A549 (cell line): Measurements from ENCODE around the gene MEOX1. TPM values are rescaled to one million over a fixed set of nuclear protein-coding genes. Genes with fewer than 3 reads are reported as not detected.
A peak's percentile ranks its signal among the peaks of the same experiment; 100 is the strongest.

Source experiments
- ATAC-seq, 2 experiments: fragments of 200-7000 bp in 1 of 2; fragments of >200 bp in 1 of 2; cut with Nextera tagmentation in 1 of 2; cut with Tn5 transposase in 1 of 2; 3 replicates each; pipeline versions ENCODE4 v1.8.0 to v1.9.1; 2018 to 2020; ENCODE audit warnings: mild to moderate bottlenecking in 1 of 2, moderate library complexity in 1 of 2
- CTCF ChIA-PET: fragments of 300-600 bp; sonication (Branson Sonifier 250); formaldehyde crosslinking; extraction: SDS; loops from one replicate; lab custom pipeline; 2021; ENCODE audit warnings: antibody characterized with exemption, inconsistent platforms; lab: Yijun Ruan, JAX
- POLR2A ChIA-PET: fragments of 350-600 bp; formaldehyde crosslinking; extraction: SDS; loops from one replicate; lab custom pipeline; 2021; ENCODE audit warnings: antibody characterized with exemption, inconsistent platforms; lab: Yijun Ruan, JAX
- DNase-seq, 2 experiments: peaks; one replicate each; pipeline versions ENCODE4 v3.0.0 to v3.0.0-alpha.2; 2011 to 2016; ENCODE audit warnings: low read depth in 1 of 2, low spot score in 1 of 2
- FAIRE-seq: peaks from 2 replicates; lab custom pipeline; 2011; peaks lifted over from hg19 to GRCh38; lab: Jason Lieb, UNC
- H3K27ac ChIP-seq, 2 experiments: fragments of >200 bp; sonication (Bioruptor Twin); formaldehyde crosslinking; 3 replicates each; pipeline ENCODE4 v1.5.1; 2016 to 2017
- H3K4me1 ChIP-seq: fragments of >200 bp; sonication (Bioruptor Twin); formaldehyde crosslinking; 3 replicates; pipeline ENCODE4 v1.6.1; 2016
- H3K4me2 ChIP-seq: fragments of >200 bp; sonication (Bioruptor Twin); formaldehyde crosslinking; 3 replicates; pipeline ENCODE4 v1.6.1; 2016
- H3K4me3 ChIP-seq: fragments of >200 bp; sonication (Bioruptor Twin); formaldehyde crosslinking; 3 replicates; pipeline ENCODE4 v1.5.1; 2016
- H3K9me3 ChIP-seq: fragments of >200 bp; sonication (Bioruptor Twin); formaldehyde crosslinking; 3 replicates; pipeline ENCODE4 v1.6.1; 2016
- CBX2 ChIP-seq: fragments of 200-600 bp; sonication (generic); IDR thresholded peaks from 2 replicates; pipeline ENCODE4 v1.6.1; 2016; ENCODE audit warnings: low read depth, mild to moderate bottlenecking, borderline replicate concordance
- CEBPB ChIP-seq, 2 experiments: fragments of >200 bp in 1 of 2; sonication (Bioruptor Twin) in 1 of 2; formaldehyde crosslinking in 1 of 2; IDR thresholded peaks; 2 replicates each; pipeline ENCODE4 v1.6.1; 2012 to 2016
- ELK1 ChIP-seq: fragments of 150-350 bp; IDR thresholded peaks from 2 replicates; pipeline ENCODE4 v1.6.1; 2014; ENCODE audit warnings: low read depth, mild to moderate bottlenecking, low read length
- ESRRA ChIP-seq: fragments of 150-350 bp; IDR thresholded peaks from 2 replicates; pipeline ENCODE4 v1.6.1; 2014; ENCODE audit warnings: mild to moderate bottlenecking, low read length, borderline replicate concordance
- GATA3 ChIP-seq: IDR thresholded peaks from 2 replicates; pipeline ENCODE4 v1.6.1; 2012; ENCODE audit warnings: borderline replicate concordance
- HDAC2 ChIP-seq: fragments of 200-600 bp; sonication (generic); IDR thresholded peaks from 2 replicates; pipeline ENCODE4 v1.6.1; 2016
- JUN ChIP-seq, 2 experiments: fragments of >200 bp; sonication (Bioruptor Twin); formaldehyde crosslinking; IDR thresholded peaks; 2 replicates in 1 of 2; 3 replicates in 1 of 2; pipeline ENCODE4 v1.6.1; 2016 to 2017
- KDM1A ChIP-seq: fragments of 200-600 bp; sonication (generic); IDR thresholded peaks from 2 replicates; pipeline ENCODE4 v1.6.1; 2016; ENCODE audit warnings: low read depth, mild to moderate bottlenecking
- KDM5A ChIP-seq: fragments of 200-600 bp; sonication (generic); IDR thresholded peaks from 2 replicates; pipeline ENCODE4 v1.6.1; 2016; ENCODE audit warnings: antibody characterized with exemption, mild to moderate bottlenecking
- MAFK ChIP-seq: fragments of 450-650 bp; IDR thresholded peaks from 2 replicates; pipeline ENCODE4 v1.6.1; 2014; ENCODE audit not compliant: partially characterized antibody
- MAX ChIP-seq: IDR thresholded peaks from 2 replicates; pipeline ENCODE4 v1.6.1; 2012
- NFE2L2 ChIP-seq: fragments of 150-350 bp; conservative IDR thresholded peaks from 2 replicates; pipeline ENCODE4 v1.6.1; 2014; ENCODE audit warnings: low read length
- NPAS2 ChIP-seq: fragments of 250-450 bp; sonication (Bioruptor Pico); IDR thresholded peaks from 2 replicates; pipeline ENCODE4 v1.8.0; 2022; ENCODE audit warnings: mild to moderate bottlenecking, moderate library complexity, borderline replicate concordance
- NR3C1 ChIP-seq: fragments of >200 bp; sonication (Bioruptor Twin); formaldehyde crosslinking; IDR thresholded peaks from 3 replicates; pipeline ENCODE4 v1.6.1; 2017
- PBX3 ChIP-seq: IDR thresholded peaks from 2 replicates; pipeline ENCODE4 v1.6.1; 2012
- POLR2A ChIP-seq: IDR thresholded peaks from 2 replicates; pipeline ENCODE4 v1.6.1; 2012; ENCODE audit warnings: mild to moderate bottlenecking, low read length
- RAD21 ChIP-seq, 2 experiments: fragments of >200 bp in 1 of 2; sonication (Bioruptor Twin) in 1 of 2; formaldehyde crosslinking in 1 of 2; IDR thresholded peaks in 1 of 2; conservative IDR thresholded peaks in 1 of 2; 2 replicates in 1 of 2; 3 replicates in 1 of 2; pipeline ENCODE4 v1.6.1; 2012 to 2018; ENCODE audit warnings: inconsistent platforms in 1 of 2
- RCOR1 ChIP-seq: fragments of 150-350 bp; IDR thresholded peaks from 2 replicates; pipeline ENCODE4 v1.6.1; 2014; ENCODE audit warnings: antibody characterized with exemption, low read length, low read depth
- RFX5 ChIP-seq: fragments of 450-650 bp; IDR thresholded peaks from 2 replicates; pipeline ENCODE4 v1.7.1; 2014; ENCODE audit warnings: antibody characterized with exemption, mild to moderate bottlenecking, moderate library complexity
- RNF2 ChIP-seq: fragments of 200-600 bp; sonication (generic); IDR thresholded peaks from 2 replicates; pipeline ENCODE4 v1.6.1; 2016; ENCODE audit warnings: low read depth, mild to moderate bottlenecking, antibody characterized with exemption, moderate library complexity, borderline replicate concordance
- SREBF2 ChIP-seq: fragments of 450-650 bp; IDR thresholded peaks from 2 replicates; pipeline ENCODE4 v1.6.1; 2014; ENCODE audit warnings: mild to moderate bottlenecking, moderate library complexity
- TFCP2L1 ChIP-seq: fragments of 250-450 bp; sonication (Bioruptor Pico); IDR thresholded peaks from 2 replicates; pipeline ENCODE4 v1.5.0; 2021; ENCODE audit warnings: mild to moderate bottlenecking
- ZC3H11A ChIP-seq: fragments of 450-650 bp; IDR thresholded peaks from 2 replicates; pipeline ENCODE4 v1.6.1; 2014; ENCODE audit warnings: antibody characterized with exemption, mild to moderate bottlenecking
- ZNF302 ChIP-seq: fragments of 250-450 bp; sonication (Bioruptor Pico); IDR thresholded peaks from 2 replicates; pipeline ENCODE4 v1.9.0; 2021; ENCODE audit warnings: inconsistent platforms, mild to moderate bottlenecking, moderate library complexity
- WGBS: methylation state at CpG from one replicate; pipeline ENCODE4 v1.1.6; 2017; ENCODE audit errors: missing lambda C conversion rate; 5-methylcytosine and 5-hydroxymethylcytosine counted together
- polyA plus RNA-seq, 4 experiments: library from polyadenylated mRNA; depleted of rRNA in 3 of 4; stranded (reverse); fragments of >200 nt; fragmentation: RNase III in 1 of 4; extraction: RNeasy Plus Mini Kit Qiagen cat#74134 plus additional on column Dnase treatment in 1 of 4; gene quantifications; 2 replicates in 3 of 4; 3 replicates in 1 of 4; pipeline ENCODE4 v1.2.3, GENCODE V29; 2011 to 2017

The MEOX1 gene
- polyA plus RNA-seq, 2 of the 4 experiments (the other 2 are of a cell fraction), result not detected

GRCh38 chr17:43659823-43660617 is 1.7 kb downstream of the MEOX1 start (continued):
- no peak for TF ChIP-seq PBX3
- TF ChIP-seq RCOR1, result no peak
- TF ChIP-seq KDM5A, result no peak
- no peak for TF ChIP-seq RAD21 (conservative IDR thresholded peaks at IDR 0.05 in 1 of 2, IDR thresholded peaks at IDR 0.05 in 1 of 2)

GRCh38 chr17:43658900-43659299 is 2.8 kb downstream of the MEOX1 start:
- no peak overlapping the region for H3K27ac ChIP-seq
- H3K4me2 ChIP-seq, result no peak overlapping the region
- H3K9me3 ChIP-seq, result no peaks in the 10 kb centered on the region
- no peaks in the 10 kb centered on the region; the same call in 2 of the 3 replicates for H3K4me1 ChIP-seq
- TF ChIP-seq GATA3 (no peak), JUN (IDR thresholded peaks at IDR 0.05) (no peak), NR3C1 (no peak), CBX2 (no peak), POLR2A (no peak), TFCP2L1 (CRISPR knock-in tag) (no peak), HDAC2 (no peak), RFX5 (no peak), SREBF2 (no peak), ZNF302 (CRISPR knock-in tag) (no peak), ELK1 (no peak), NFE2L2 (no peak)
- ChIA-PET CTCF (interaction anchor here (0.7 to 2.2 kb wide), 8 partner anchors 11 to 265 kb away, joined by 3 to 11 read pairs (median 3); no protein-coding TSS in a partner anchor), POLR2A (interaction anchor here (0.6 kb wide), 1 partner anchor 52 kb away, joined by 4 read pairs; no protein-coding TSS in a partner anchor)
- no peak for DNase-seq
- WGBS, result 75% methylated on average over 9 of the region's 9 CpGs
- H3K4me3 ChIP-seq, result no peak overlapping the region
- ATAC-seq, result no peak
- FAIRE-seq, result no peak

- DNase-seq (no peak), ATAC-seq (no peak), FAIRE-seq (peak; percentile 94)
- WGBS, result 64% methylated on average over 5 of the region's 5 CpGs
- no peaks in the 10 kb centered on the region; the same call in 2 of the 3 replicates for H3K4me1 ChIP-seq
- H3K9me3 ChIP-seq, result no peaks in the 10 kb centered on the region
- ChIA-PET CTCF (interaction anchor here (0.7 to 1.5 kb wide), 6 partner anchors 9 to 172 kb away, joined by 3 to 8 read pairs (median 4); partner anchors contain the start of gene DHX8), POLR2A (interaction anchor here (0.6 kb wide), 1 partner anchor 414 kb away, joined by 3 read pairs; no protein-coding TSS in a partner anchor)
- no peak overlapping the region for H3K27ac ChIP-seq
- TF ChIP-seq CEBPB (IDR thresholded peaks at IDR 0.05) (peak in 1 of 2 experiments; percentile 38; a peak in 2 of 4 replicates), RNF2 (no peak)
- no peak overlapping the region for H3K4me2 ChIP-seq
- H3K4me3 ChIP-seq, result no peak overlapping the region
Measured at GRCh38 chr17:43655693-43656255, 5.9 kb downstream of the MEOX1 start.

GRCh38 chr17:43652124-43652480 is 9.6 kb downstream of the MEOX1 start:
- WGBS, result 60% methylated on average over 6 of the region's 6 CpGs
- Histone ChIP-seq H3K4me3 (no peak overlapping the region), H3K4me2 (no peak overlapping the region), H3K27ac (no peak overlapping the region), H3K9me3 (no peaks in the 10 kb centered on the region), H3K4me1 (no peaks in the 10 kb centered on the region; the same call in 2 of the 3 replicates)
- ChIA-PET POLR2A (no interaction called here), CTCF (interaction anchor here (0.6 to 25.1 kb wide), 5 partner anchors 22 to 127 kb away, joined by 3 to 207 read pairs (median 4); no protein-coding TSS in a partner anchor)
- ATAC-seq (no peak; a peak in 2 of 6 replicates), DNase-seq (no peak), FAIRE-seq (no peak)
- TF ChIP-seq ZC3H11A (no peak), MAX (no peak), PBX3 (no peak), CBX2 (no peak), MAFK (no peak), SREBF2 (no peak), CEBPB (IDR thresholded peaks at IDR 0.05) (no peak), ESRRA (no peak), NPAS2 (no peak), TFCP2L1 (CRISPR knock-in tag) (no peak), KDM1A (no peak)
